HCT116 (cell line): ENCODE data around the gene RAI14.

Source experiments
- CTCF ChIP-seq, 3 experiments: fragments of 200-600 bp in 1 of 3; sonication (generic) in 1 of 3; IDR thresholded peaks in 2 of 3; conservative IDR thresholded peaks in 1 of 3; 2 replicates each; pipeline ENCODE4 v1.5.1; 2012 to 2017; ENCODE audit warnings: low read depth in 2 of 3, low read length in 2 of 3, antibody characterized with exemption in 1 of 3, borderline replicate concordance in 1 of 3, control low read depth in 1 of 3, mild to moderate bottlenecking in 1 of 3, mixed read lengths in 1 of 3, mixed run types in 1 of 3, moderate library complexity in 1 of 3; ENCODE audit not compliant: insufficient read depth in 1 of 3
- EGR1 ChIP-seq: IDR thresholded peaks from 2 replicates; pipeline ENCODE4 v1.6.1; 2012; ENCODE audit warnings: low read depth
- EZH2 ChIP-seq: fragments of 200-600 bp; sonication (generic); IDR thresholded peaks from 2 replicates; pipeline ENCODE4 v1.6.1; 2017; ENCODE audit warnings: antibody characterized with exemption, mixed run types
- MAX ChIP-seq: IDR thresholded peaks from 2 replicates; pipeline ENCODE4 v1.6.1; 2012
- POLR2A ChIP-seq: IDR thresholded peaks from 2 replicates; pipeline ENCODE4 v1.7.0; 2011; ENCODE audit warnings: borderline replicate concordance; ENCODE audit not compliant: insufficient read depth, insufficient read length; ENCODE audit errors: extremely low read depth
- RAD21 ChIP-seq: IDR thresholded peaks from 2 replicates; pipeline ENCODE4 v1.6.1; 2012; ENCODE audit warnings: low read depth, mild to moderate bottlenecking
- REST ChIP-seq: IDR thresholded peaks from 2 replicates; pipeline ENCODE4 v1.6.1; 2012; ENCODE audit warnings: low read depth
- TCF7L2 ChIP-seq: IDR thresholded peaks from 2 replicates; pipeline ENCODE4 v1.7.0; 2011; ENCODE audit warnings: borderline replicate concordance, inconsistent platforms; ENCODE audit not compliant: insufficient read depth, insufficient read length; ENCODE audit errors: extremely low read depth

- TF ChIP-seq RAD21 (no peak), EZH2 (no peak), REST (no peak), EGR1 (no peak), CTCF (IDR thresholded peaks at IDR 0.05 in 2 of 3, conservative IDR thresholded peaks at IDR 0.05 in 1 of 3; ENCODE audit: borderline replicate concordance in 1 of 3, insufficient read depth in 1 of 3, low read depth in 2 of 3, low read length in 2 of 3) (no peak), MAX (no peak), TCF7L2 (no peak), POLR2A (no peak)
Measured at GRCh38 chr5:34626036-34626435, 30.1 kb upstream of the RAI14 start.
